K562 (cell line): ENCODE measurements around the gene GCN1. TPM values are rescaled to one million over a fixed set of nuclear protein-coding genes. Genes with fewer than 3 reads are reported as not detected.

ENCODE experiments used
- BCOR ChIP-seq: fragments of 450-650 bp; IDR thresholded peaks from 2 replicates; pipeline ENCODE4 v1.6.1; 2016
- BHLHE40 ChIP-seq: IDR thresholded peaks from 2 replicates; pipeline ENCODE4 v1.6.1; 2011; ENCODE audit warnings: low read length, improper control_type of control experiment
- CTBP1 ChIP-seq: fragments of 450-650 bp; IDR thresholded peaks from 2 replicates; pipeline ENCODE4 v1.6.1; 2016; ENCODE audit warnings: borderline replicate concordance
- ELF4 ChIP-seq: fragments of 450-650 bp; formaldehyde crosslinking; IDR thresholded peaks from 2 replicates; pipeline ENCODE4 v1.4.0; 2022; ENCODE audit warnings: missing genetic modification characterization
- GATAD2B ChIP-seq: fragments of 450-650 bp; IDR thresholded peaks from 2 replicates; pipeline ENCODE4 v1.6.1; 2017; ENCODE audit warnings: mild to moderate bottlenecking, borderline replicate concordance
- HMG20A ChIP-seq: fragments of 450-650 bp; formaldehyde crosslinking; conservative IDR thresholded peaks from 2 replicates; pipeline ENCODE4 v1.4.0; 2020; ENCODE audit warnings: mild to moderate bottlenecking, mixed read lengths
- MAFF ChIP-seq: IDR thresholded peaks from 2 replicates; pipeline ENCODE4 v1.6.1; 2012; ENCODE audit warnings: low read length, improper control_type of control experiment
- MAZ ChIP-seq, 2 experiments: fragments of 450-650 bp in 1 of 2; sonication (generic) in 1 of 2; formaldehyde crosslinking; IDR thresholded peaks in 1 of 2; conservative IDR thresholded peaks in 1 of 2; 2 replicates each; pipeline versions ENCODE4 v1.4.0 to v1.5.0; 2020; ENCODE audit warnings: mild to moderate bottlenecking in 1 of 2, missing genetic modification reagents in 1 of 2
- NFE2L1 ChIP-seq: fragments of 450-650 bp; IDR thresholded peaks from 2 replicates; pipeline ENCODE4 v1.6.1; 2016; ENCODE audit warnings: missing genetic modification characterization, low read depth, mild to moderate bottlenecking, missing compliant biosample characterization, moderate library complexity, borderline replicate concordance
- TAF1 ChIP-seq: IDR thresholded peaks from 2 replicates; pipeline ENCODE4 v1.6.1; 2011; ENCODE audit warnings: mild to moderate bottlenecking, low read length, moderate library complexity; ENCODE audit not compliant: insufficient read depth, control insufficient read depth, severe bottlenecking; ENCODE audit errors: extremely low read depth
- ZFP1 ChIP-seq: fragments of 450-650 bp; formaldehyde crosslinking; IDR thresholded peaks from 2 replicates; pipeline ENCODE4 v1.4.0; 2020; ENCODE audit warnings: mild to moderate bottlenecking, mixed read lengths
- ZNF224 ChIP-seq: sonication (generic); formaldehyde crosslinking; IDR thresholded peaks from 2 replicates; pipeline ENCODE4 v1.8.0; 2022; ENCODE audit warnings: mild to moderate bottlenecking, missing genetic modification reagents
- ZNF316 ChIP-seq: fragments of 450-650 bp; IDR thresholded peaks from 2 replicates; pipeline ENCODE4 v1.6.1; 2016
- ZNF318 ChIP-seq, 2 experiments: fragments of 450-650 bp; IDR thresholded peaks; 2 replicates each; pipeline ENCODE4 v1.6.1; 2016; ENCODE audit warnings: mild to moderate bottlenecking in 2 of 2, borderline replicate concordance in 1 of 2, low read depth in 1 of 2, moderate library complexity in 1 of 2
- ZNF696 ChIP-seq: fragments of 250-450 bp; sonication (Bioruptor Pico); conservative IDR thresholded peaks from 2 replicates; pipeline ENCODE4 v1.4.0; 2020; ENCODE audit warnings: mild to moderate bottlenecking, moderate library complexity
- polyA plus RNA-seq, 8 experiments: library from polyadenylated mRNA; depleted of rRNA in 4 of 8; stranded (reverse) in 5 of 8; unstranded in 3 of 8; fragments of >200 nt; fragmentation: Nextera tagmentation in 2 of 8; fragmentation: Illumina TruSeq in 1 of 8; extraction: Ambion mirVana in 2 of 8; extraction: Trizol in 1 of 8; gene quantifications; 2 replicates each; pipeline versions ENCODE4 v1.2.1 to v1.2.3, GENCODE V29; 2011 to 2014; ENCODE audit warnings: inconsistent platforms in 1 of 8, missing spikeins in 1 of 8
- total RNA-seq, 7 experiments: library from RNA; depleted of rRNA in 6 of 7; stranded (reverse); fragments of >200 nt in 6 of 7; fragmentation: Illumina TruSeq in 2 of 7; extraction: Trizol in 2 of 7; gene quantifications; 2 replicates each; pipeline versions ENCODE4 v1.2.1 to v1.2.3, GENCODE V29; 2011 to 2021; ENCODE audit warnings: low replicate concordance in 1 of 7
- TF ChIP-seq, protein P1 (sequence below): fragments of 250-450 bp; sonication (Bioruptor Pico); IDR thresholded peaks from 2 replicates; pipeline ENCODE4 v1.8.0; 2021; ENCODE audit warnings: borderline replicate concordance, mild to moderate bottlenecking, moderate library complexity; ENCODE audit not compliant: poor library complexity, severe bottlenecking
- TF ChIP-seq, protein P2 (sequence below): sonication (generic); formaldehyde crosslinking; IDR thresholded peaks from 2 replicates; pipeline ENCODE4 v1.4.0; 2020; ENCODE audit warnings: mild to moderate bottlenecking, missing genetic modification reagents

The GCN1 gene
- total and polyA plus RNA-seq, 9 of the 15 experiments (the other 6 are each of a cell fraction or from before 2014, with no cell fraction given) = 11.9 to 190 (median 51.7) TPM

- no peak for TF ChIP-seq GATAD2B
- TF ChIP-seq, protein P1, sequence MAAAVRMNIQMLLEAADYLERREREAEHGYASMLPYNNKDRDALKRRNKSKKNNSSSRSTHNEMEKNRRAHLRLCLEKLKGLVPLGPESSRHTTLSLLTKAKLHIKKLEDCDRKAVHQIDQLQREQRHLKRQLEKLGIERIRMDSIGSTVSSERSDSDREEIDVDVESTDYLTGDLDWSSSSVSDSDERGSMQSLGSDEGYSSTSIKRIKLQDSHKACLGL (CRISPR knock-in tag) = no peak
- no peak for TF ChIP-seq ZFP1 (CRISPR knock-in tag)
- TF ChIP-seq ZNF224 = no peak
- TF ChIP-seq MAZ (CRISPR knock-in tag; conservative IDR thresholded peaks at IDR 0.05 in 1 of 2, IDR thresholded peaks at IDR 0.05 in 1 of 2) = no peak
- TF ChIP-seq MAFF = peak; percentile 96
- no peak for TF ChIP-seq HMG20A
- TF ChIP-seq BHLHE40 = 0 out of 2 replicates have a peak, but pooled peaks have one; percentile 6
- peak; percentile 99 for TF ChIP-seq ZNF316
- TF ChIP-seq, protein P2, sequence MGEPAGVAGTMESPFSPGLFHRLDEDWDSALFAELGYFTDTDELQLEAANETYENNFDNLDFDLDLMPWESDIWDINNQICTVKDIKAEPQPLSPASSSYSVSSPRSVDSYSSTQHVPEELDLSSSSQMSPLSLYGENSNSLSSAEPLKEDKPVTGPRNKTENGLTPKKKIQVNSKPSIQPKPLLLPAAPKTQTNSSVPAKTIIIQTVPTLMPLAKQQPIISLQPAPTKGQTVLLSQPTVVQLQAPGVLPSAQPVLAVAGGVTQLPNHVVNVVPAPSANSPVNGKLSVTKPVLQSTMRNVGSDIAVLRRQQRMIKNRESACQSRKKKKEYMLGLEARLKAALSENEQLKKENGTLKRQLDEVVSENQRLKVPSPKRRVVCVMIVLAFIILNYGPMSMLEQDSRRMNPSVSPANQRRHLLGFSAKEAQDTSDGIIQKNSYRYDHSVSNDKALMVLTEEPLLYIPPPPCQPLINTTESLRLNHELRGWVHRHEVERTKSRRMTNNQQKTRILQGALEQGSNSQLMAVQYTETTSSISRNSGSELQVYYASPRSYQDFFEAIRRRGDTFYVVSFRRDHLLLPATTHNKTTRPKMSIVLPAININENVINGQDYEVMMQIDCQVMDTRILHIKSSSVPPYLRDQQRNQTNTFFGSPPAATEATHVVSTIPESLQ = no peak
- no peak for TF ChIP-seq ZNF696 (CRISPR knock-in tag)
- TF ChIP-seq NFE2L1 (tag) = peak; percentile 47; the same call in 1 of the 2 replicates
- no peak for TF ChIP-seq ZNF318 (IDR thresholded peaks at IDR 0.05; ENCODE audit: borderline replicate concordance in 1 of 2, low read depth in 1 of 2)
- no peak for TF ChIP-seq TAF1
- TF ChIP-seq BCOR = no peak
- TF ChIP-seq ELF4 (CRISPR knock-in tag) = no peak
- TF ChIP-seq CTBP1 = peak; percentile 55; the same call in 1 of the 2 replicates
Measured at GRCh38 chr12:120118321-120119061, 76.0 kb downstream of the GCN1 start (continued).
